Measurements from ENCODE around the gene ZNF417.

DNA sequence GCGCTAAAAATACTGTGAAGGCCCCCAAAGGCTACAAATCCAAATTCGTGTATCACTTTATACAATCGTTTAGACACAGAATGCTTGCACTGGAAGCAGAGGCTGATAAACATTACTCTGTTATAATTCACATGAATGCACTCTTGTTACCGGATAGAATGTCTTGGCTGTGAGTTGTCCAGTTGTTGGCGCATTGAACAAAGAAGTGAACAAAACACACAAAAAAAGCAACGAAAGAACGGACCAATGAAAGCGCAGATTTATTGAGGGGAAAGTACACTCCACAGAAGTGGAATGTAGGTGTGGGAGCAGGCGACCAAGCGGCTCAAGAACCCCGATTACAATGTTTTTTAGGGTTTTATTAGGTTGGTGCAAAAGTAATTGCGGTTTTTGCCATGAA lies 19.3 kb upstream of the ZNF417 start:
- TF ChIP-seq, protein P1, sequence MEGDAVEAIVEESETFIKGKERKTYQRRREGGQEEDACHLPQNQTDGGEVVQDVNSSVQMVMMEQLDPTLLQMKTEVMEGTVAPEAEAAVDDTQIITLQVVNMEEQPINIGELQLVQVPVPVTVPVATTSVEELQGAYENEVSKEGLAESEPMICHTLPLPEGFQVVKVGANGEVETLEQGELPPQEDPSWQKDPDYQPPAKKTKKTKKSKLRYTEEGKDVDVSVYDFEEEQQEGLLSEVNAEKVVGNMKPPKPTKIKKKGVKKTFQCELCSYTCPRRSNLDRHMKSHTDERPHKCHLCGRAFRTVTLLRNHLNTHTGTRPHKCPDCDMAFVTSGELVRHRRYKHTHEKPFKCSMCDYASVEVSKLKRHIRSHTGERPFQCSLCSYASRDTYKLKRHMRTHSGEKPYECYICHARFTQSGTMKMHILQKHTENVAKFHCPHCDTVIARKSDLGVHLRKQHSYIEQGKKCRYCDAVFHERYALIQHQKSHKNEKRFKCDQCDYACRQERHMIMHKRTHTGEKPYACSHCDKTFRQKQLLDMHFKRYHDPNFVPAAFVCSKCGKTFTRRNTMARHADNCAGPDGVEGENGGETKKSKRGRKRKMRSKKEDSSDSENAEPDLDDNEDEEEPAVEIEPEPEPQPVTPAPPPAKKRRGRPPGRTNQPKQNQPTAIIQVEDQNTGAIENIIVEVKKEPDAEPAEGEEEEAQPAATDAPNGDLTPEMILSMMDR (IDR thresholded peaks at IDR 0.05), result no peak
- no peak for TF ChIP-seq POLR2A (IDR thresholded peaks at IDR 0.05)
